Measurements from ENCODE around the gene CYP1A2.

- TF ChIP-seq, protein P1, sequence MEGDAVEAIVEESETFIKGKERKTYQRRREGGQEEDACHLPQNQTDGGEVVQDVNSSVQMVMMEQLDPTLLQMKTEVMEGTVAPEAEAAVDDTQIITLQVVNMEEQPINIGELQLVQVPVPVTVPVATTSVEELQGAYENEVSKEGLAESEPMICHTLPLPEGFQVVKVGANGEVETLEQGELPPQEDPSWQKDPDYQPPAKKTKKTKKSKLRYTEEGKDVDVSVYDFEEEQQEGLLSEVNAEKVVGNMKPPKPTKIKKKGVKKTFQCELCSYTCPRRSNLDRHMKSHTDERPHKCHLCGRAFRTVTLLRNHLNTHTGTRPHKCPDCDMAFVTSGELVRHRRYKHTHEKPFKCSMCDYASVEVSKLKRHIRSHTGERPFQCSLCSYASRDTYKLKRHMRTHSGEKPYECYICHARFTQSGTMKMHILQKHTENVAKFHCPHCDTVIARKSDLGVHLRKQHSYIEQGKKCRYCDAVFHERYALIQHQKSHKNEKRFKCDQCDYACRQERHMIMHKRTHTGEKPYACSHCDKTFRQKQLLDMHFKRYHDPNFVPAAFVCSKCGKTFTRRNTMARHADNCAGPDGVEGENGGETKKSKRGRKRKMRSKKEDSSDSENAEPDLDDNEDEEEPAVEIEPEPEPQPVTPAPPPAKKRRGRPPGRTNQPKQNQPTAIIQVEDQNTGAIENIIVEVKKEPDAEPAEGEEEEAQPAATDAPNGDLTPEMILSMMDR (IDR thresholded peaks at IDR 0.05), result no peak
- TF ChIP-seq POLR2A (IDR thresholded peaks at IDR 0.05), result no peak
These were observed 53.6 kb downstream of the CYP1A2 start for GRCh38 chr15:74802290-74802689.
